VCaP (cell line): ENCODE results near the gene ADCY7.

Experiments used
- H3K27ac ChIP-seq: fragments of 450-650 bp; 2 replicates; pipeline ENCODE4 v1.5.1; 2017
- CTCF ChIP-seq: fragments of 450-650 bp; conservative IDR thresholded peaks from 2 replicates; pipeline ENCODE4 v1.5.1; 2017; ENCODE audit warnings: mild to moderate bottlenecking, moderate library complexity

Gene ADCY7

GRCh38 chr16:50279504-50279865 is 13.1 kb downstream of the ADCY7 start:
- no peak for TF ChIP-seq CTCF
- no peak overlapping the region for H3K27ac ChIP-seq

- no peak overlapping the region for H3K27ac ChIP-seq
- no peak for TF ChIP-seq CTCF
Observed at GRCh38 chr16:50280932-50281331, 14.6 kb downstream of the ADCY7 start.

- no peak overlapping the region for H3K27ac ChIP-seq
- no peak for TF ChIP-seq CTCF
Observed at GRCh38 chr16:50281391-50282009, 15.1 kb downstream of the ADCY7 start.

- H3K27ac ChIP-seq: no peak overlapping the region
- TF ChIP-seq CTCF: no peak
Observed at GRCh38 chr16:50282010-50282538, 15.7 kb downstream of the ADCY7 start.

GRCh38 chr16:50282955-50283631 is 16.7 kb downstream of the ADCY7 start:
- TF ChIP-seq CTCF: no peak
- H3K27ac ChIP-seq: no peak overlapping the region

GRCh38 chr16:50284131-50284911 is 18.0 kb downstream of the ADCY7 start:
- no peak for TF ChIP-seq CTCF
- H3K27ac ChIP-seq: no peak overlapping the region; the same call in 1 of the 2 replicates

GRCh38 chr16:50285406-50286003 is 19.2 kb downstream of the ADCY7 start:
- TF ChIP-seq CTCF: no peak
- H3K27ac ChIP-seq: no peak overlapping the region
